Fibroblast of the aortic adventitia (primary cell): ENCODE results near the gene BTAF1. TPM values are rescaled to one million over a fixed set of nuclear protein-coding genes. Genes with fewer than 3 reads are reported as not detected.

Source experiments
- DNase-seq: peaks from one replicate; pipeline ENCODE4 v3.0.0-alpha.2; 2010; ENCODE audit warnings: low read depth
- H3K4me3 ChIP-seq: 2 replicates; pipeline ENCODE4 v1.5.1; 2011; ENCODE audit warnings: low read depth, mild to moderate bottlenecking, control low read depth, low read length, moderate library complexity
- total RNA-seq: library from RNA; depleted of rRNA; stranded (reverse); fragments of >200 nt; gene quantifications from 2 replicates; pipeline ENCODE4 v1.2.3, GENCODE V29; 2012; ENCODE audit warnings: low replicate concordance
- TF ChIP-seq, protein P1 (sequence below): IDR thresholded peaks from 2 replicates; pipeline ENCODE4 v1.5.1; 2011; ENCODE audit warnings: mild to moderate bottlenecking, low read length, control low read depth, inconsistent platforms; ENCODE audit not compliant: insufficient read depth

The BTAF1 gene
- total RNA-seq, 1 donor = 43.0 TPM

DNA sequence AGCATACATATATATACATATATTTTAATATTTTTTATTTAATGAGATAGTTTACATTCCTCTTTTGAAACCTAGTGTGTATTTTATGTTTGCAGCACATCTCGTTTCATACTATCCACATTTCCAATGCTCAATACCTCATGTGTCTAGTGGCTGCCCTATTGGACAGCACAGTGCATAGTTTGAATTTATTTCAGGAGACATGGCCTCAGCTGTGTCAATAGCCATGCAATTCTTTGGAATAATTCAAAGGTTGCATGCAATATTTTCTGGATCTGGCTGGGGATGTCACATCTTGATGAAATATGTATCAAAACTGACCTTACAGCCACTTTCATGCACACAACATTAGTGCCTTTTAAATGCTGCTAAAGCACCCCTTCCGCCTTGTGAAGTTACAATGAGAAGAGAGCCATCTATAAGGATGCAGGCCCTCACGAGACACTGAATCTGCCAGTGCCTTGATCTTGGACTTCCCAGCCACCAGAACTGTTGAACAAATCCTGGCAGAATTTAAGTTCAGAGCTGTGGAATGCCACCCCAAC lies 27.3 kb upstream of the BTAF1 start:
- DNase-seq = no peak
- TF ChIP-seq, protein P1, sequence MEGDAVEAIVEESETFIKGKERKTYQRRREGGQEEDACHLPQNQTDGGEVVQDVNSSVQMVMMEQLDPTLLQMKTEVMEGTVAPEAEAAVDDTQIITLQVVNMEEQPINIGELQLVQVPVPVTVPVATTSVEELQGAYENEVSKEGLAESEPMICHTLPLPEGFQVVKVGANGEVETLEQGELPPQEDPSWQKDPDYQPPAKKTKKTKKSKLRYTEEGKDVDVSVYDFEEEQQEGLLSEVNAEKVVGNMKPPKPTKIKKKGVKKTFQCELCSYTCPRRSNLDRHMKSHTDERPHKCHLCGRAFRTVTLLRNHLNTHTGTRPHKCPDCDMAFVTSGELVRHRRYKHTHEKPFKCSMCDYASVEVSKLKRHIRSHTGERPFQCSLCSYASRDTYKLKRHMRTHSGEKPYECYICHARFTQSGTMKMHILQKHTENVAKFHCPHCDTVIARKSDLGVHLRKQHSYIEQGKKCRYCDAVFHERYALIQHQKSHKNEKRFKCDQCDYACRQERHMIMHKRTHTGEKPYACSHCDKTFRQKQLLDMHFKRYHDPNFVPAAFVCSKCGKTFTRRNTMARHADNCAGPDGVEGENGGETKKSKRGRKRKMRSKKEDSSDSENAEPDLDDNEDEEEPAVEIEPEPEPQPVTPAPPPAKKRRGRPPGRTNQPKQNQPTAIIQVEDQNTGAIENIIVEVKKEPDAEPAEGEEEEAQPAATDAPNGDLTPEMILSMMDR = no peak
- no peak overlapping the region for H3K4me3 ChIP-seq

DNA sequence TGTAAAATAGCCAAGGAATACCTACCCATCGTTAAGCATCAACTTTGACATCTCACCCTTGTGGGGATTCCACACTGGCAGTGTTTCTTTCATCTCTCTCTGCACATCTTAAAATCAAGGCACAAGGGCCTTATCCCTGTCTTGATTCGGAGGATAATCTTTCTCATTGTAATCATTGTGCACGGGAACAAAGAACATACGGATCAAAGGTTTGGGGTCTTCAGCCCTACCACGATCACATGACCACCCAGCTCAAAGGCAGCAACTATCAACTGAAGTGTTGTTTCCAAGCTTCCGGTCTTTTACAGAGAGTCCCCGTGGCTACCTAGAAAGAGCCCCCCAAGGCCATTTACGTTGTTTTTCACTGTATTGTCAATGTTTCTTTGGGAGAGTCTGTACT lies 26.1 kb upstream of the BTAF1 start:
- DNase-seq = no peak
- no peak overlapping the region for H3K4me3 ChIP-seq
- TF ChIP-seq, protein P1 = no peak

DNA sequence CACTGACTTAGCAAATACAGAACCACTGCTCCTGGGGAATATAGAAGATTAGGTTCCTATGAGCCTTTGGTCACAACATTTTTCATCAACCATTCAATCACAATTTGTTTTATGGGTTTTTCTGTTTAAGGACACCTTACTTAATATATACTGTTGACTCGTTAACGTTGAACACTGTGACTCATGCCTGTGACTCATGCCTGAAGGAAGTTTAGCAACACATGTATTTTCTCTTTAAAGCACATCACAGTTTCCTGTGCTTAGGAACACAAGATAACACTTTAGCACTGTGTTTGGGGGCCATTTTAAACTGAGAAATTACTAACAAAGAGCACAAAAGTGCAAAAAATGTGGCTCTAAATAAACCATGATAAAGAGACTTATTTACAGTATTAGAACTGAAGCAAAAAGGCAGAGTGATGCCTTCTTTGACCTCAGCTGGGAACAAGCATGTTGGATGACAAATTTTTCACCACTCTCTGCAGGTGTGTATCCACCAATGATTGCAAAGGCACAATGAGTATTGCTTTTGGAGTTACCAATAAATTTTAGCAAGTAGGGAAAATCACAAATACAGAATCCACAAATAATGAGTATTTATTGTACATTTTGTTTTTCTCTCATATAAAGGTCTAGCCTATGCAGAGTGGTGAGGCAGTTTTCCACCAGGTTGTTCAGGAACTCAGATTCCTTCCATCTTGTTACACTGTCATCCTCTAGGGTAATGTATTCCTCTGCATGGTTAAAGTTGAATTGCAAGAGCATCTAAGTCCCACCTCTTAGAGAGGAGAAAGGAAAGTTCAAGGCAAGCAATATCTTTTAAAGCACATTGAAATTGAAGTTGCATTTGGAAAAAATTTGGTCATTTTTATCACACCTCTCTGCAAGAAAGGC lies 21.5 kb upstream of the BTAF1 start:
- no peak overlapping the region for H3K4me3 ChIP-seq
- TF ChIP-seq, protein P1 = no peak
- peak; percentile 91 for DNase-seq

DNA sequence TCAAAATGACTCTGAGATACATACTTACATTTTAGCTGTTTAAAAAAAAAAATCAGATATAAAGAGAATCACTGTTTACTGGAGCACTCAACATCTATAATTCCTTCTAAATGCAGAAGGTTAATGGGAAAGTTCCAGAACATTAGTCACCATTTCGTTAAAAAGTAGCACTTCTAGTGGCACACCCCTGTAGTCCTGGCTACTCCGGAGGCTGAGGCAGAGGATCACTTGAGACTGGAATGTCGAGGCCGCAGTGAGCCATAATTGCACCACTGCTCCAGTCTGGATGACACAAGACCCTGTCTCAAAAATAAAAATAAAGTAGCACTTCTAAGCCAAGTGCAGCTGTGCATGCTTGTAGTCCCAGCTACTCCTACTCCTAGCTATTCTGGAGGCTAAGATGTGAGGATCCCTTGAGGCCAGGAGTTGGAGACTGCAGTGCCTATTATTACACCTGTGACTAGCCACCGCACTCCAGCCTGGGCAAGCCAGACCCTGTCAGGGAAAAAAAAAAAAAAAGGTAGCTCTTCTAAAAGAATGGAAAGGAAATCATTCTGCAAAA lies 16.5 kb upstream of the BTAF1 start:
- peak overlapping the region; percentile 18 for H3K4me3 ChIP-seq

DNA sequence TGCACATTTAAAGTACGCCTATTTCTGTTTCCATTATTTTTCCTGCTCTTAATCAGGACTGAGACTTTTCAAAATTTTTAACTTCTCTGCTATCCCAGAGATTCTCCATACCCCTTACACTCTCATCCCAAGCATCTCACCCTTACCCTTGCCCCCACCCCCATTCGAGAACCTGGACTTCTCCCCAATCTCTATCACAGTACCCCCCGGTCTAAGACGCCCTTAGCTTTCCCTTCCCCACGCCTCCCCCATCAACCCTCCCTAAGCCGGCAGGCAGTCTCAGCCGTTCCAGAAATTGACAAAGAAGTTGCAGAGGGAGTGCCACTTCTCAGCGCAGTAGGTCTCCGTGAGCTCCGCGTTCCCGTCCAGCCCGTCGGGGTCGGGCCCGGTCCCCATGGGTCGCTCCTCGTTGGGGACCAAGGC lies 15.6 kb upstream of the BTAF1 start:
- DNase-seq = peak; percentile 10
- peak overlapping the region; percentile 81 for H3K4me3 ChIP-seq
- TF ChIP-seq, protein P1 = no peak

More for the DNA sequence above, 16.5 kb upstream of the BTAF1 start:
- DNase-seq = peak; percentile 28
- TF ChIP-seq, protein P1 = no peak

DNA sequence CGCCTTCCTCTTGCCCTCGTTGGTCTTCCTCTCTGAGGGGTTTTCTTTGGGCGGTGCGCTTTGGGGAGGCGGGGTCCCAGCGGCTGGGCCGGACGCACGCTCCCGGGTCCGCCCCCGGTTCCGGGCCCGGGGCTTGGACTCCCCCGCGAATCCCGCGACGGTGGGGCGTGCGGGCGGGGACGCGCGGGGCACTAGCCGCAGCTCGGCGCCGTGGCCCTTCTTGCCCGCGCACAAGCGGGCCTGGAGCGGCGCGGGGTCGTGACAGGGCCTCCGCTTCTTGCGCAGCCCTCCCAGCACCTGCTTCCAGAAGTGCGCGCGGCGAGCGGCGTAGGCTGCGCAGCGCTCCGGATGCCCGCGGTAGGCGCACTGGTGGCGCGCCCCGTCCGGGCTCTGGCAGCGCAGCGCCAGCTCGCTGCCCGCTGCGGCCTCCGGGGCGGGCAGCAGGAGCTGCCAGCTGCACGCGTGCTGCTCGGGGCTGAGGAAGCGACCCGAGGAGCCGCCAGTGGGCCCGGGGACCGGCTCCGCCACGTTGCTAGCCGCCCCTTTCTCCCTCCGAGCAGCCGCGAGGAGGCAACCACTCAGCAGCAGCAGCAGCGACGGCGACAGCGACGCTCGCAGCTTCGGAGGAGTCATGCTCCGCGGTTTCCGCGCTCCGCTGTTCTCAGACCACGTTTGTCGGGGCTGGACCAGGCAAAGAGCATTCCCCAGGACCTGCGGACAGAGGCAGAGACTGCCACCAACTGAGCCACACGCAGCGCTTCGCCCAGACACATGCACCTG lies 15.0 kb upstream of the BTAF1 start:
- peak overlapping the region; percentile 81 for H3K4me3 ChIP-seq
- peak; percentile 66 for DNase-seq
- TF ChIP-seq, protein P1 = peak; percentile 38
